Measurements from ENCODE around the gene RAD23A. TPM values are rescaled to one million over a fixed set of nuclear protein-coding genes. Genes with fewer than 3 reads are reported as not detected.
A peak's percentile ranks its signal among the peaks of the same experiment; 100 is the strongest.

The RAD23A gene
- total and polyA plus RNA-seq, 10 of the 15 experiments (the other 5 are each of a cell fraction or from before 2014, with no cell fraction given) = 8.8 to 198 (median 119) TPM

DNA sequence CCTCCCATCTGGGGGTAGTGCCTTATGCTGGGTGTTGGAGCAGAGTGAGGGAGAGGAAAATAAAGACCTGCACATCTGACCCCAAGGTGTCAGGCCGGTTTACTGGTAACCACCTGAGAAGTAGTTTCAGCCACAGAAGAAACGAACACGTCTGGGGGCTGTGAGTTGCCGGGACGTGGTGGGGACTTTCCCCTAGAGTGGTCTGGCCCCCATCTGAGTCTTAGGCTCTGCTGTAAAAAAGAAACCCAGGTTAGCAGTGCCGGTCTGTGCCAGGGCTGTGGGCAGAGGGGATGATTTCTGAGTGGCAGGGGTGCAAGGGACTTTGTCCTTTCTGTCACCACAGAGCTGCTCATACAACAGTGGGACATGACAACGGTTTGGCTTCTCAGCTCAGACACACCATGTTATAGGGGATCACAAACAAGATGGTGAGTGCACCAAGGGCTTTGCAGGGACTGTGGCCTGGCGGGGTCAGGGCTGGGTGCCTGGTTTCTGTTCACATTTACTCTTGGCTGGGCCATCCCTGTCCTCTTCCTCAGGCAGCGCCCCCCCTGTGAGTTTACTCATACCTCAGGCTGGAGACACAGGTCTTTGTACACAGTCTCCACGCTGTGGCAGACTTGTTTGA, 45.7 kb upstream of the RAD23A start (continued):
- no peak for TF ChIP-seq RB1 (IDR thresholded peaks at IDR 0.05; ENCODE audit: borderline replicate concordance)
- TF ChIP-seq, protein P1, sequence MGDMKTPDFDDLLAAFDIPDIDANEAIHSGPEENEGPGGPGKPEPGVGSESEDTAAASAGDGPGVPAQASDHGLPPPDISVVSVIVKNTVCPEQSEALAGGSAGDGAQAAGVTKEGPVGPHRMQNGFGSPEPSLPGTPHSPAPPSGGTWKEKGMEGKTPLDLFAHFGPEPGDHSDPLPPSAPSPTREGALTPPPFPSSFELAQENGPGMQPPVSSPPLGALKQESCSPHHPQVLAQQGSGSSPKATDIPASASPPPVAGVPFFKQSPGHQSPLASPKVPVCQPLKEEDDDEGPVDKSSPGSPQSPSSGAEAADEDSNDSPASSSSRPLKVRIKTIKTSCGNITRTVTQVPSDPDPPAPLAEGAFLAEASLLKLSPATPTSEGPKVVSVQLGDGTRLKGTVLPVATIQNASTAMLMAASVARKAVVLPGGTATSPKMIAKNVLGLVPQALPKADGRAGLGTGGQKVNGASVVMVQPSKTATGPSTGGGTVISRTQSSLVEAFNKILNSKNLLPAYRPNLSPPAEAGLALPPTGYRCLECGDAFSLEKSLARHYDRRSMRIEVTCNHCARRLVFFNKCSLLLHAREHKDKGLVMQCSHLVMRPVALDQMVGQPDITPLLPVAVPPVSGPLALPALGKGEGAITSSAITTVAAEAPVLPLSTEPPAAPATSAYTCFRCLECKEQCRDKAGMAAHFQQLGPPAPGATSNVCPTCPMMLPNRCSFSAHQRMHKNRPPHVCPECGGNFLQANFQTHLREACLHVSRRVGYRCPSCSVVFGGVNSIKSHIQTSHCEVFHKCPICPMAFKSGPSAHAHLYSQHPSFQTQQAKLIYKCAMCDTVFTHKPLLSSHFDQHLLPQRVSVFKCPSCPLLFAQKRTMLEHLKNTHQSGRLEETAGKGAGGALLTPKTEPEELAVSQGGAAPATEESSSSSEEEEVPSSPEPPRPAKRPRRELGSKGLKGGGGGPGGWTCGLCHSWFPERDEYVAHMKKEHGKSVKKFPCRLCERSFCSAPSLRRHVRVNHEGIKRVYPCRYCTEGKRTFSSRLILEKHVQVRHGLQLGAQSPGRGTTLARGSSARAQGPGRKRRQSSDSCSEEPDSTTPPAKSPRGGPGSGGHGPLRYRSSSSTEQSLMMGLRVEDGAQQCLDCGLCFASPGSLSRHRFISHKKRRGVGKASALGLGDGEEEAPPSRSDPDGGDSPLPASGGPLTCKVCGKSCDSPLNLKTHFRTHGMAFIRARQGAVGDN (IDR thresholded peaks at IDR 0.05) = peak; percentile 40; the same call in 1 of the 2 replicates
- TF ChIP-seq, protein P2, sequence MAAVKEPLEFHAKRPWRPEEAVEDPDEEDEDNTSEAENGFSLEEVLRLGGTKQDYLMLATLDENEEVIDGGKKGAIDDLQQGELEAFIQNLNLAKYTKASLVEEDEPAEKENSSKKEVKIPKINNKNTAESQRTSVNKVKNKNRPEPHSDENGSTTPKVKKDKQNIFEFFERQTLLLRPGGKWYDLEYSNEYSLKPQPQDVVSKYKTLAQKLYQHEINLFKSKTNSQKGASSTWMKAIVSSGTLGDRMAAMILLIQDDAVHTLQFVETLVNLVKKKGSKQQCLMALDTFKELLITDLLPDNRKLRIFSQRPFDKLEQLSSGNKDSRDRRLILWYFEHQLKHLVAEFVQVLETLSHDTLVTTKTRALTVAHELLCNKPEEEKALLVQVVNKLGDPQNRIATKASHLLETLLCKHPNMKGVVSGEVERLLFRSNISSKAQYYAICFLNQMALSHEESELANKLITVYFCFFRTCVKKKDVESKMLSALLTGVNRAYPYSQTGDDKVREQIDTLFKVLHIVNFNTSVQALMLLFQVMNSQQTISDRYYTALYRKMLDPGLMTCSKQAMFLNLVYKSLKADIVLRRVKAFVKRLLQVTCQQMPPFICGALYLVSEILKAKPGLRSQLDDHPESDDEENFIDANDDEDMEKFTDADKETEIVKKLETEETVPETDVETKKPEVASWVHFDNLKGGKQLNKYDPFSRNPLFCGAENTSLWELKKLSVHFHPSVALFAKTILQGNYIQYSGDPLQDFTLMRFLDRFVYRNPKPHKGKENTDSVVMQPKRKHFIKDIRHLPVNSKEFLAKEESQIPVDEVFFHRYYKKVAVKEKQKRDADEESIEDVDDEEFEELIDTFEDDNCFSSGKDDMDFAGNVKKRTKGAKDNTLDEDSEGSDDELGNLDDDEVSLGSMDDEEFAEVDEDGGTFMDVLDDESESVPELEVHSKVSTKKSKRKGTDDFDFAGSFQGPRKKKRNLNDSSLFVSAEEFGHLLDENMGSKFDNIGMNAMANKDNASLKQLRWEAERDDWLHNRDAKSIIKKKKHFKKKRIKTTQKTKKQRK (IDR thresholded peaks at IDR 0.05; ENCODE audit: low read depth, low read length) = no peak
- peak; percentile 43 for TF ChIP-seq EED (IDR thresholded peaks at IDR 0.05; ENCODE audit: low read depth)
- TF ChIP-seq, protein P3, sequence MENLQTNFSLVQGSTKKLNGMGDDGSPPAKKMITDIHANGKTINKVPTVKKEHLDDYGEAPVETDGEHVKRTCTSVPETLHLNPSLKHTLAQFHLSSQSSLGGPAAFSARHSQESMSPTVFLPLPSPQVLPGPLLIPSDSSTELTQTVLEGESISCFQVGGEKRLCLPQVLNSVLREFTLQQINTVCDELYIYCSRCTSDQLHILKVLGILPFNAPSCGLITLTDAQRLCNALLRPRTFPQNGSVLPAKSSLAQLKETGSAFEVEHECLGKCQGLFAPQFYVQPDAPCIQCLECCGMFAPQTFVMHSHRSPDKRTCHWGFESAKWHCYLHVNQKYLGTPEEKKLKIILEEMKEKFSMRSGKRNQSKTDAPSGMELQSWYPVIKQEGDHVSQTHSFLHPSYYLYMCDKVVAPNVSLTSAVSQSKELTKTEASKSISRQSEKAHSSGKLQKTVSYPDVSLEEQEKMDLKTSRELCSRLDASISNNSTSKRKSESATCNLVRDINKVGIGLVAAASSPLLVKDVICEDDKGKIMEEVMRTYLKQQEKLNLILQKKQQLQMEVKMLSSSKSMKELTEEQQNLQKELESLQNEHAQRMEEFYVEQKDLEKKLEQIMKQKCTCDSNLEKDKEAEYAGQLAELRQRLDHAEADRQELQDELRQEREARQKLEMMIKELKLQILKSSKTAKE (IDR thresholded peaks at IDR 0.05; ENCODE audit: low read depth, poor library complexity, severe bottlenecking) = peak; percentile 98
- TF ChIP-seq, protein P4, sequence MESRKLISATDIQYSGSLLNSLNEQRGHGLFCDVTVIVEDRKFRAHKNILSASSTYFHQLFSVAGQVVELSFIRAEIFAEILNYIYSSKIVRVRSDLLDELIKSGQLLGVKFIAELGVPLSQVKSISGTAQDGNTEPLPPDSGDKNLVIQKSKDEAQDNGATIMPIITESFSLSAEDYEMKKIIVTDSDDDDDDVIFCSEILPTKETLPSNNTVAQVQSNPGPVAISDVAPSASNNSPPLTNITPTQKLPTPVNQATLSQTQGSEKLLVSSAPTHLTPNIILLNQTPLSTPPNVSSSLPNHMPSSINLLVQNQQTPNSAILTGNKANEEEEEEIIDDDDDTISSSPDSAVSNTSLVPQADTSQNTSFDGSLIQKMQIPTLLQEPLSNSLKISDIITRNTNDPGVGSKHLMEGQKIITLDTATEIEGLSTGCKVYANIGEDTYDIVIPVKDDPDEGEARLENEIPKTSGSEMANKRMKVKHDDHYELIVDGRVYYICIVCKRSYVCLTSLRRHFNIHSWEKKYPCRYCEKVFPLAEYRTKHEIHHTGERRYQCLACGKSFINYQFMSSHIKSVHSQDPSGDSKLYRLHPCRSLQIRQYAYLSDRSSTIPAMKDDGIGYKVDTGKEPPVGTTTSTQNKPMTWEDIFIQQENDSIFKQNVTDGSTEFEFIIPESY (IDR thresholded peaks at IDR 0.05) = no peak
- no peak for TF ChIP-seq ZNF384 (IDR thresholded peaks at IDR 0.05; ENCODE audit: borderline replicate concordance, low read depth, low read length)
- TF ChIP-seq IKZF2 (IDR thresholded peaks at IDR 0.05) = peak; percentile 61 to 82
- TF ChIP-seq, protein P5, sequence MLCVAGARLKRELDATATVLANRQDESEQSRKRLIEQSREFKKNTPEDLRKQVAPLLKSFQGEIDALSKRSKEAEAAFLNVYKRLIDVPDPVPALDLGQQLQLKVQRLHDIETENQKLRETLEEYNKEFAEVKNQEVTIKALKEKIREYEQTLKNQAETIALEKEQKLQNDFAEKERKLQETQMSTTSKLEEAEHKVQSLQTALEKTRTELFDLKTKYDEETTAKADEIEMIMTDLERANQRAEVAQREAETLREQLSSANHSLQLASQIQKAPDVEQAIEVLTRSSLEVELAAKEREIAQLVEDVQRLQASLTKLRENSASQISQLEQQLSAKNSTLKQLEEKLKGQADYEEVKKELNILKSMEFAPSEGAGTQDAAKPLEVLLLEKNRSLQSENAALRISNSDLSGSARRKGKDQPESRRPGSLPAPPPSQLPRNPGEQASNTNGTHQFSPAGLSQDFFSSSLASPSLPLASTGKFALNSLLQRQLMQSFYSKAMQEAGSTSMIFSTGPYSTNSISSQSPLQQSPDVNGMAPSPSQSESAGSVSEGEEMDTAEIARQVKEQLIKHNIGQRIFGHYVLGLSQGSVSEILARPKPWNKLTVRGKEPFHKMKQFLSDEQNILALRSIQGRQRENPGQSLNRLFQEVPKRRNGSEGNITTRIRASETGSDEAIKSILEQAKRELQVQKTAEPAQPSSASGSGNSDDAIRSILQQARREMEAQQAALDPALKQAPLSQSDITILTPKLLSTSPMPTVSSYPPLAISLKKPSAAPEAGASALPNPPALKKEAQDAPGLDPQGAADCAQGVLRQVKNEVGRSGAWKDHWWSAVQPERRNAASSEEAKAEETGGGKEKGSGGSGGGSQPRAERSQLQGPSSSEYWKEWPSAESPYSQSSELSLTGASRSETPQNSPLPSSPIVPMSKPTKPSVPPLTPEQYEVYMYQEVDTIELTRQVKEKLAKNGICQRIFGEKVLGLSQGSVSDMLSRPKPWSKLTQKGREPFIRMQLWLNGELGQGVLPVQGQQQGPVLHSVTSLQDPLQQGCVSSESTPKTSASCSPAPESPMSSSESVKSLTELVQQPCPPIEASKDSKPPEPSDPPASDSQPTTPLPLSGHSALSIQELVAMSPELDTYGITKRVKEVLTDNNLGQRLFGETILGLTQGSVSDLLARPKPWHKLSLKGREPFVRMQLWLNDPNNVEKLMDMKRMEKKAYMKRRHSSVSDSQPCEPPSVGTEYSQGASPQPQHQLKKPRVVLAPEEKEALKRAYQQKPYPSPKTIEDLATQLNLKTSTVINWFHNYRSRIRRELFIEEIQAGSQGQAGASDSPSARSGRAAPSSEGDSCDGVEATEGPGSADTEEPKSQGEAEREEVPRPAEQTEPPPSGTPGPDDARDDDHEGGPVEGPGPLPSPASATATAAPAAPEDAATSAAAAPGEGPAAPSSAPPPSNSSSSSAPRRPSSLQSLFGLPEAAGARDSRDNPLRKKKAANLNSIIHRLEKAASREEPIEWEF (IDR thresholded peaks at IDR 0.05; ENCODE audit: insufficient replicate concordance, low read depth, low read length) = no peak
- TF ChIP-seq BCL11A (IDR thresholded peaks at IDR 0.05; ENCODE audit: low read depth, low read length) = peak; percentile 51; the same call in 1 of the 2 replicates

Data from GM12878 (cell line).